ENCODE results near the gene DUS2. TPM values are rescaled to one million over a fixed set of nuclear protein-coding genes. Genes with fewer than 3 reads are reported as not detected.
A peak's percentile ranks its signal among the peaks of the same experiment; 100 is the strongest.

The DUS2 gene
- total RNA-seq, 6 donors from 2014 or later, result 12.7 to 28.3 (median 16.8) TPM

- H3K27ac ChIP-seq, result peak overlapping the region; percentile 26 to 77 (median 54)
- no peaks in the 10 kb centered on the region for H3K9me3 ChIP-seq
- H3K36me3 ChIP-seq, result no peaks in the 10 kb centered on the region
- 54 to 57% methylated on average over 7 to 11 of the region's 11 CpGs for WGBS, 2 donors
- DNase-seq, result no peak
- H3K4me3 ChIP-seq, result no peak overlapping the region
- H3K27me3 ChIP-seq, result no peaks in the 10 kb centered on the region
- H3K4me1 ChIP-seq, result peaks cover 26 to 42% (median 29%) of the 10 kb centered on the region in 4 donors
- no peak for TF ChIP-seq POLR2AphosphoS5 (IDR thresholded peaks at IDR 0.05)
- TF ChIP-seq EP300 (IDR thresholded peaks at IDR 0.05), result no peak
- TF ChIP-seq CTCF (IDR thresholded peaks at IDR 0.05), result no peak
- TF ChIP-seq POLR2A (IDR thresholded peaks at IDR 0.05), result no peak
- peak in 1 of 2 donors; percentile 32 for ATAC-seq (ENCODE audit: low FRiP score in 2 of 2)
Measured at GRCh38 chr16:67987460-67988160, 35.5 kb upstream of the DUS2 start.

- peaks cover 31 to 45% (median 33%) of the 10 kb centered on the region in 4 donors for H3K4me1 ChIP-seq
- H3K27ac ChIP-seq, result no peak overlapping the region
- no peak for ATAC-seq (ENCODE audit: low FRiP score in 2 of 2)
- WGBS, 2 donors, result 76 to 90% methylated on average over 3 of the region's 3 CpGs
- no peaks in the 10 kb centered on the region for H3K36me3 ChIP-seq
- TF ChIP-seq EP300 (IDR thresholded peaks at IDR 0.05) (no peak), POLR2A (IDR thresholded peaks at IDR 0.05) (no peak), CTCF (IDR thresholded peaks at IDR 0.05) (no peak), POLR2AphosphoS5 (IDR thresholded peaks at IDR 0.05) (no peak)
- H3K27me3 ChIP-seq, result no peaks in the 10 kb centered on the region
- no peak overlapping the region for H3K4me3 ChIP-seq
- no peak for DNase-seq
- no peaks in the 10 kb centered on the region for H3K9me3 ChIP-seq
Measured at GRCh38 chr16:67988675-67989074, 34.4 kb upstream of the DUS2 start.

- no peak overlapping the region for H3K4me3 ChIP-seq
- H3K9me3 ChIP-seq, result no peaks in the 10 kb centered on the region
- no peaks in the 10 kb centered on the region for H3K27me3 ChIP-seq
- WGBS, 2 donors, result 95% methylated on average over 4 to 8 of the region's 8 CpGs
- H3K4me1 ChIP-seq, result peaks cover 29 to 41% (median 30%) of the 10 kb centered on the region in 4 donors
- H3K36me3 ChIP-seq, result no peaks in the 10 kb centered on the region
- H3K27ac ChIP-seq, result no peak overlapping the region
- no peak for DNase-seq
- ATAC-seq (ENCODE audit: low FRiP score in 2 of 2), result no peak
- TF ChIP-seq CTCF (IDR thresholded peaks at IDR 0.05), result no peak
- no peak for TF ChIP-seq POLR2A (IDR thresholded peaks at IDR 0.05)
- TF ChIP-seq EP300 (IDR thresholded peaks at IDR 0.05), result no peak
- no peak for TF ChIP-seq POLR2AphosphoS5 (IDR thresholded peaks at IDR 0.05)
Measured at GRCh38 chr16:67989322-67990017, 33.6 kb upstream of the DUS2 start.

GRCh38 chr16:67990018-67990386, 33.1 kb upstream of the DUS2 start:
- no peaks in the 10 kb centered on the region for H3K9me3 ChIP-seq
- no peak overlapping the region for H3K4me3 ChIP-seq
- no peak overlapping the region for H3K27ac ChIP-seq
- DNase-seq (no peak), ATAC-seq (ENCODE audit: low FRiP score in 2 of 2) (no peak)
- no peaks in the 10 kb centered on the region for H3K27me3 ChIP-seq
- H3K36me3 ChIP-seq, result no peaks in the 10 kb centered on the region
- peaks cover 23 to 36% (median 27%) of the 10 kb centered on the region in 4 donors for H3K4me1 ChIP-seq
- TF ChIP-seq CTCF (IDR thresholded peaks at IDR 0.05) (no peak), POLR2AphosphoS5 (IDR thresholded peaks at IDR 0.05) (no peak), POLR2A (IDR thresholded peaks at IDR 0.05) (no peak), EP300 (IDR thresholded peaks at IDR 0.05) (no peak)
- 81 to 83% methylated on average over 6 of the region's 6 CpGs for WGBS, 2 donors

All from upper lobe of left lung (tissue), 6 donors.